Esophagus muscularis mucosa (tissue), 3 donors: ENCODE data around the gene CKAP2L.

Source experiments
- CTCF ChIP-seq, 3 experiments: fragments of 200-600 bp in 2 of 3; fragments of 450-650 bp in 1 of 3; sonication (generic) in 2 of 3; IDR thresholded peaks; one replicate each; pipeline ENCODE4 v1.5.1; 2017 to 2019; ENCODE audit warnings: antibody characterized with exemption in 3 of 3, mild to moderate bottlenecking in 2 of 3, moderate library complexity in 1 of 3
- POLR2AphosphoS5 ChIP-seq, 2 donors: sonication (generic); formaldehyde crosslinking; IDR thresholded peaks; one replicate each; pipeline ENCODE4 v1.6.1; 2017; ENCODE audit warnings: antibody characterized with exemption in 2 of 2

GRCh38 chr2:112687522-112687921 is 76.9 kb downstream of the CKAP2L start:
- no peak for TF ChIP-seq CTCF (IDR thresholded peaks at IDR 0.05)
- TF ChIP-seq POLR2AphosphoS5 (IDR thresholded peaks at IDR 0.05), result no peak
